AG09319 (cell line): ENCODE results near the gene SPRYD3.
A peak's percentile ranks its signal among the peaks of the same experiment; 100 is the strongest.
"Not testable (repeated sequence)": the region's sequence is repeated elsewhere in the genome, so short reads cannot be mapped to it uniquely, and the experiment has no call there.

Source experiments
- DNase-seq: peaks from one replicate; pipeline ENCODE4 v3.0.0-alpha.2; 2010; ENCODE audit warnings: low read depth; ENCODE audit errors: extremely low read depth
- CTCF ChIP-seq: IDR thresholded peaks from 2 replicates; pipeline ENCODE4 v1.5.1; 2011; ENCODE audit warnings: low read depth, mild to moderate bottlenecking, inconsistent platforms, low read length, moderate library complexity

SPRYD3 gene

GRCh38 chr12:53096089-53096741 lies 17.0 kb upstream of the SPRYD3 start:
- peak; percentile 85 for DNase-seq
- TF ChIP-seq CTCF: no peak

DNA sequence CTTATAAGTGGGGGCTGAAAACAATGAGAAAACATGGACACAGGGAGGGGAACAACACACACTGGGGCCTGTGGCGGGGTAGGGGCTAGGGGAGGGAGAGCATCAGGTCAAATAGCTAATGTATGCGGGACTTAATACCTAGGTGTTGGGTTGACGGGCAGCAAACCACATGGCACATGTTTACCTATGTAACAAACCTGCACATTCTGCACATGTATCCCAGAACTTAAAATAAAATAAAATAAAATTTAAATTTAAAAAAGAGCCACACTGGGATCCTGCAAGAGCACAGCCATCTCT lies 16.4 kb upstream of the SPRYD3 start:
- not testable (repeated sequence) for DNase-seq

- not testable (repeated sequence) for DNase-seq
These were observed 15.8 kb upstream of the SPRYD3 start for GRCh38 chr12:53094796-53095595.

DNA sequence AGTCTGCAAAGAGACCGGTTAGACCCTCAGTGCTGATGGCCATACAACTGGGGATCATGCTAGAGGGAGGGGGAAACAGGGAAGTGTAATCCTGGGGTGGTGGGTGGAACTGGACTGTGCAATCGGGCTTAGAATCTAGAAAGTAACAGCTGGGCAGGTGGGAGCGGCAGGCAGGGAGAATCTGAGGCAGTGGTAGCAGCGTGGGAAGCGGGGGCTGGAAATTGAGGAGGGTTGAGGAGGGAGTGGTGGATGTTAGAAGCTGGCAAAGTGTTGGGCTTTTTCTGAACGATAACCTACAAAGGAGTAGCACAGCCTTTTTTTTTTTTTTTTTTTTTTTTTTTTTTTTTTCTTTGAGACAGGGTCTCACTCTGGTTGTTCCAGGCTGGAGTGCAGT lies 15.2 kb upstream of the SPRYD3 start:
- no peak for DNase-seq
- TF ChIP-seq CTCF: no peak

DNA sequence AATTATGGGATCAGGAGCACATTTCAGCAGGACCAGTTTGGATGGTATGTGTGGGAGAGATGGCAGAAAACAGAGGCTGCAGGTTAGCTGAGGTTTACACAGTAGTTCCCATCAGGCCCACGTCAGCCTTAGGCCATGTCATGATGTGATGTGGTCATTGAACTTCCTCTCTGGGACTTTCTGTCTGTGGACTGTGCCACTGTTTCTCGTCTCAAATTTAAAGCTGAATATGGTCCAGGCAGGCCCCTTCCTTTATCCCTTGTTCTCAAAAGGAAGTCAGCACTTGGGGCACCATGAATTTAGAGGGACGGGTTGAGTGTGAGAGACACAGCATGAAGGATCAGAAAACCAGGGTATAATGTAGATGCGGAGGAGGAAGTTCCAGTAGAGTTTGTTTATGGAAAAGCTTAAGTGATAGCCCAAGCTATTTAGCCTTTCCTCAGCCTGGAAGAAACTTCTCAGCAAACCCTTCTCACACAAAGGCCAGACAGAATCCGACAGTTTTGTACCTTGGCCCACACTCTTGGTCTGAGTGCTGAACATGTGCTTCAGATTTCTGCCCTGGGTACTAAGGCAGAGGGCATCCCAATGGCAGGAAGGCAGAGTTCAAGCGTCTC lies 14.7 kb upstream of the SPRYD3 start:
- TF ChIP-seq CTCF: no peak
- DNase-seq: no peak

DNA sequence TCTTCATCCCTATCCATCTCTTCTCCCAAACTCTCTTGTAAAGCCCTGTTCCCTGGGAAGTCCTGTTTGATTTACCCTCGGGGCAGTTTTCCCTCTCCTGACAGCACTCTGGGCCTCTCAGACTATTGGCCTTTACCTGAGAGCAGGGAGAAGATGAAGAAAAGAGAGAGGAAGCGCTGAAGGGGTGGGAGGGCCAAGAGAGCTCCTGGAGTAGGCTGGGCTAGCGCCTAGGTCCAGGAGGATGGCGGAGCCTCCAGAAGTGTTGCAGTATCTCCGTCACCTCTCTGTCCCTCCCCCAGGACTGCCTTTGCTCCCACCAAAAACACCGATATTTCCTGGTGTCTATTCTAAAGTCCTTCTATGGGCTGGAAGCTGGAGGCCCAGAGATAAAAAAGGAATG lies 12.6 kb upstream of the SPRYD3 start:
- TF ChIP-seq CTCF: no peak
- no peak for DNase-seq

DNA sequence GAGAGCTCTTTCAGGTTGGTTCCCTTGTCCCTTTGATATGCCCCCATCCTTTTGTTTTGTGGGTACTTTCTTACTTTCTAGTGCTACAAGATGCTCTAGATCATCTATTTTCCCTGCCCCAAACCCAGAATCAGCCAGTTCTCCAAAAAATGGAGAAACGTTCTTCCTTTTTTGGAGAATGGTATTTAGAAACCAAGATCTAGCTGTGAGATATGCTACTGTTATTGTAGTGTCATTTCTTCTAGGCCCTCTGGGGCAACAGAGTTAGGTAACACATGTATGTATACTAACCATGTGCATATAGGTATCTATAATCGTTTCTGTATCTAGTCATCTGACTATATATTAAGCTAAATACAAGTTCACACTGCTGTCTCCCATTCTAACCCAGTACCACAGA lies 11.4 kb upstream of the SPRYD3 start:
- no peak for TF ChIP-seq CTCF
- DNase-seq: no peak

GRCh38 chr12:53090105-53090504 lies 10.9 kb upstream of the SPRYD3 start:
- no peak for DNase-seq
- TF ChIP-seq CTCF: no peak
